HepG2 (cell line): Measurements from ENCODE around the gene ALDH2. TPM values are rescaled to one million over a fixed set of nuclear protein-coding genes. Genes with fewer than 3 reads are reported as not detected.

ENCODE experiments used
- ATAC-seq: fragments of 200-7000 bp; cut with Tn5 transposase; 3 replicates; pipeline ENCODE4 v1.9.1; 2020; ENCODE audit warnings: mild to moderate bottlenecking, moderate library complexity
- BruUV-seq: library from RNA; stranded (reverse); fragments of 400-500 nt; replicated peaks from 2 replicates; lab custom pipeline; 2021; lab: Mats Ljungman, UMichigan
- CTCF ChIA-PET: fragments of 300-600 bp; formaldehyde crosslinking; extraction: SDS; loops from one replicate; lab custom pipeline; 2021; ENCODE audit warnings: low total read pairs, inconsistent platforms, low intra/inter-chr PET ratio; lab: Yijun Ruan, JAX
- POLR2A ChIA-PET: fragments of 350-600 bp; sonication (Branson Sonifier 250); formaldehyde crosslinking; loops from one replicate; lab custom pipeline; 2020; ENCODE audit warnings: antibody characterized with exemption, inconsistent platforms; lab: Yijun Ruan, JAX
- DNase-seq: peaks from one replicate; pipeline ENCODE4 v3.0.0-alpha.2; 2015; ENCODE audit warnings: low spot score
- FAIRE-seq: peaks from 3 replicates; lab custom pipeline; 2011; peaks lifted over from hg19 to GRCh38; lab: Jason Lieb, UNC
- H2AFZ ChIP-seq: one replicate; pipeline ENCODE4 v1.6.1; 2011; ENCODE audit warnings: low read length, inconsistent platforms
- H3K27ac ChIP-seq: fragments of 300-600 bp; 3 replicates; pipeline ENCODE4 v1.8.0; 2011; ENCODE audit warnings: mixed run types, mild to moderate bottlenecking, mixed read lengths, low read length, inconsistent platforms; ENCODE audit not compliant: insufficient read depth; ENCODE audit errors: extremely low read length
- H3K27me3 ChIP-seq, 2 experiments: fragments of 200-600 bp in 1 of 2; 2 replicates in 1 of 2; 3 replicates in 1 of 2; pipeline versions ENCODE4 v1.6.0 to v1.8.0; 2011; ENCODE audit warnings: low read length in 2 of 2, mild to moderate bottlenecking in 2 of 2, moderate library complexity in 2 of 2, inconsistent platforms in 1 of 2; ENCODE audit not compliant: insufficient read depth in 2 of 2, control insufficient read depth in 1 of 2
- H3K36me3 ChIP-seq, 2 experiments: fragments of 200-600 bp in 1 of 2; replicated peaks in 1 of 2; 2 replicates in 1 of 2; 3 replicates in 1 of 2; pipeline versions ENCODE4 v1.5.1 to v1.8.0; 2011; ENCODE audit warnings: low read length in 2 of 2, inconsistent platforms in 1 of 2; ENCODE audit not compliant: insufficient read depth in 2 of 2, control insufficient read depth in 1 of 2
- H3K4me1 ChIP-seq: 2 replicates; pipeline ENCODE4 v1.5.1; 2012; ENCODE audit warnings: low read length, inconsistent platforms; ENCODE audit not compliant: insufficient read depth
- H3K4me2 ChIP-seq: 2 replicates; pipeline ENCODE4 v1.6.0; 2011; ENCODE audit warnings: low read depth, low read length, inconsistent platforms
- H3K4me3 ChIP-seq, 3 experiments: fragments of 200-600 bp in 1 of 3; sonication (generic), shearing (Covaris generic) in 1 of 3; replicated peaks in 1 of 3; 2 replicates each; pipeline ENCODE4 v1.5.1; 2011 to 2016; ENCODE audit warnings: low read length in 3 of 3, inconsistent platforms in 2 of 3, low read depth in 2 of 3, mild to moderate bottlenecking in 2 of 3, control low read depth in 1 of 3, mixed read lengths in 1 of 3; ENCODE audit not compliant: insufficient read depth in 1 of 3
- H3K79me2 ChIP-seq: one replicate; pipeline ENCODE4 v1.6.1; 2011; ENCODE audit warnings: low read length, inconsistent platforms; ENCODE audit not compliant: insufficient read depth
- H3K9ac ChIP-seq: 2 replicates; pipeline ENCODE4 v1.6.0; 2011; ENCODE audit warnings: mild to moderate bottlenecking, low read depth, low read length, inconsistent platforms; ENCODE audit not compliant: insufficient read depth
- H3K9me3 ChIP-seq: 2 replicates; pipeline ENCODE4 v1.5.1; 2012; ENCODE audit warnings: mild to moderate bottlenecking, low read length
- H4K20me1 ChIP-seq: 2 replicates; pipeline ENCODE4 v1.6.0; 2011; ENCODE audit warnings: inconsistent platforms, mild to moderate bottlenecking, low read length, moderate library complexity; ENCODE audit not compliant: insufficient read depth
- ELF3 ChIP-seq: IDR thresholded peaks from 2 replicates; pipeline ENCODE4 v1.6.1; 2016; ENCODE audit warnings: missing genetic modification reagents, missing compliant biosample characterization
- HBP1 ChIP-seq: IDR thresholded peaks from 2 replicates; pipeline ENCODE4 v1.6.1; 2016; ENCODE audit warnings: low read depth, control low read depth
- KDM5B ChIP-seq: sonication (generic); formaldehyde crosslinking; IDR thresholded peaks from 2 replicates; pipeline ENCODE4 v1.4.0; 2020; ENCODE audit warnings: missing genetic modification reagents, mild to moderate bottlenecking, borderline replicate concordance
- NBN ChIP-seq: fragments of 450-650 bp; conservative IDR thresholded peaks from 2 replicates; pipeline ENCODE4 v1.6.1; 2017
- SIX1 ChIP-seq: sonication (generic); formaldehyde crosslinking; IDR thresholded peaks from 2 replicates; pipeline ENCODE4 v1.4.0; 2020; ENCODE audit warnings: missing genetic modification reagents, borderline replicate concordance
- ZKSCAN8 ChIP-seq: IDR thresholded peaks from 2 replicates; pipeline ENCODE4 v1.6.1; 2016; ENCODE audit warnings: borderline replicate concordance, missing genetic modification reagents, missing compliant biosample characterization
- ZNF331 ChIP-seq: sonication (generic); formaldehyde crosslinking; IDR thresholded peaks from 2 replicates; pipeline ENCODE4 v1.4.0; 2020; ENCODE audit warnings: missing genetic modification reagents
- ZNF761 ChIP-seq: sonication (generic); formaldehyde crosslinking; conservative IDR thresholded peaks from 2 replicates; pipeline ENCODE4 v1.4.0; 2020; ENCODE audit warnings: mild to moderate bottlenecking, missing genetic modification reagents
- WGBS: methylation state at CpG from one replicate; pipeline ENCODE4 v1.1.6; 2017; ENCODE audit warnings: low lambda C conversion rate; 5-methylcytosine and 5-hydroxymethylcytosine counted together
- in situ Hi-C: cut with HindIII; loops from 2 replicates; pipeline ENCODE4 v1.10.0; 2017; ENCODE audit warnings: low pct_unique_long_range_greater_than_20kb; ENCODE audit not compliant: extremely low pct_ligation_motif_present
- intact Hi-C: fragments of 100-400 bp; cut with micrococcal nuclease; formaldehyde crosslinking; loops from one replicate; pipeline ENCODE4 v1.10.0; 2022; ENCODE audit not compliant: unreplicated experiment
- polyA plus RNA-seq, 8 experiments: library from polyadenylated mRNA; depleted of rRNA in 3 of 8; stranded (reverse) in 7 of 8; unstranded in 1 of 8; fragments of >200 nt; fragmentation: Illumina TruSeq in 4 of 8; extraction: Trizol in 4 of 8; gene quantifications; 2 replicates each; pipeline versions ENCODE4 v1.2.1 to v1.2.3, GENCODE V29; 2011 to 2016; ENCODE audit warnings: low read depth in 4 of 8, missing spikeins in 1 of 8, mixed read lengths in 1 of 8; ENCODE audit not compliant: insufficient read depth in 1 of 8
- total RNA-seq, 5 experiments: library from RNA; depleted of rRNA; stranded (reverse); fragments of >200 nt; fragmentation: Illumina TruSeq; extraction: Trizol; gene quantifications; 2 replicates each; pipeline ENCODE4 v1.2.3, GENCODE V29; 2016; ENCODE audit warnings: low read depth in 1 of 5
- TF ChIP-seq, protein P1 (sequence below): sonication (generic); formaldehyde crosslinking; IDR thresholded peaks from 2 replicates; pipeline ENCODE4 v1.4.0; 2020; ENCODE audit warnings: mild to moderate bottlenecking, missing genetic modification reagents

The ALDH2 gene
- total and polyA plus RNA-seq, 2 of the 13 experiments (the other 11 are each of a cell fraction or from before 2014, with no cell fraction given): 78.8 to 103 TPM

DNA sequence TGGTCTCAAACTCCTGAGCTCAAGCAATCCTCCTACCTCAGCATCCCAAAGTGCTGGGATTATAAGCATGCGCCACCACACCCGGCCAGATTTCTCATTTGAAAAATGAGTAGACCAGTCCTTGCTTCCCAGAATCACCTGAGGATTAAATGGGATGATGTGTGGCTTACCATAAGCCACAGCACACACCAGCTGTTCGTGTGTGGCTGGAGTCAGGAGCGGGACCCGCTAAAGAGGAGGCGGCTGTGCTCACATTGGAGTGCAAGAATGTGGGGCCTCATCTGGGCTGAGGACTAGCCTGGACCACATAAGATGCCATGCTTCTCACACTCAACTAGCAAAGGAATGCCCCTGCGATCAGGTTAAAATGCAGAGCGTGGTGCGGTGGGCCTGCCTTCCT, 6.7 kb upstream of the ALDH2 start:
- Histone ChIP-seq H3K27me3 (no peaks in the 10 kb centered on the region), H3K27ac (no peak overlapping the region), H3K36me3 (no peaks in the 10 kb centered on the region), H3K9ac (no peak overlapping the region), H3K4me2 (no peak overlapping the region), H3K4me3 (no peak overlapping the region), H2AFZ (no peak overlapping the region), H3K79me2 (no peaks in the 10 kb centered on the region), H4K20me1 (no peaks in the 10 kb centered on the region), H3K4me1 (no peaks in the 10 kb centered on the region)
- intact Hi-C loops (no loop called here), in situ Hi-C loops (loop anchor here (5.0 to 10.0 kb wide), 2 partner anchors 32 to 55 kb away; no protein-coding TSS in a partner anchor)
- BruUV-seq: no TSS peak
- WGBS: 83% methylated on average over 6 of the region's 9 CpGs
- ATAC-seq: no peak
- no peak for DNase-seq
- CTCF ChIA-PET: no interaction called here
- FAIRE-seq: no peak
- no peak for TF ChIP-seq ZNF331
- TF ChIP-seq NBN: no peak
- TF ChIP-seq, protein P1, sequence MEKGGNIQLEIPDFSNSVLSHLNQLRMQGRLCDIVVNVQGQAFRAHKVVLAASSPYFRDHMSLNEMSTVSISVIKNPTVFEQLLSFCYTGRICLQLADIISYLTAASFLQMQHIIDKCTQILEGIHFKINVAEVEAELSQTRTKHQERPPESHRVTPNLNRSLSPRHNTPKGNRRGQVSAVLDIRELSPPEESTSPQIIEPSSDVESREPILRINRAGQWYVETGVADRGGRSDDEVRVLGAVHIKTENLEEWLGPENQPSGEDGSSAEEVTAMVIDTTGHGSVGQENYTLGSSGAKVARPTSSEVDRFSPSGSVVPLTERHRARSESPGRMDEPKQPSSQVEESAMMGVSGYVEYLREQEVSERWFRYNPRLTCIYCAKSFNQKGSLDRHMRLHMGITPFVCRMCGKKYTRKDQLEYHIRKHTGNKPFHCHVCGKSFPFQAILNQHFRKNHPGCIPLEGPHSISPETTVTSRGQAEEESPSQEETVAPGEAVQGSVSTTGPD (CRISPR knock-in tag): no peak
- no peak for TF ChIP-seq SIX1 (CRISPR knock-in tag)
- TF ChIP-seq HBP1: no peak
- TF ChIP-seq ZKSCAN8: no peak
- no peak for TF ChIP-seq ELF3 (CRISPR knock-in tag)
- TF ChIP-seq KDM5B (CRISPR knock-in tag): no peak
- no peak for TF ChIP-seq ZNF761 (CRISPR knock-in tag)
- TF ChIP-seq, all 625 proteins: peak for 0
- POLR2A ChIA-PET: no interaction called here
- H3K9me3 ChIP-seq: no peaks in the 10 kb centered on the region
